ENCODE measurements around the gene RGS9.
"Not testable (repeated sequence)": the region's sequence is repeated elsewhere in the genome, so short reads cannot be mapped to it uniquely, and the experiment has no call there.

RGS9 gene

GRCh38 chr17:65207448-65207847, 70.3 kb downstream of the RGS9 start:
- DNase-seq (ENCODE audit: low read depth, low spot score) = not testable (repeated sequence)

GRCh38 chr17:65208717-65209116, 71.5 kb downstream of the RGS9 start:
- DNase-seq (ENCODE audit: low read depth, low spot score) = no peak

GRCh38 chr17:65218261-65218660, 81.1 kb downstream of the RGS9 start:
- no peak for DNase-seq (ENCODE audit: low read depth, low spot score)

- no peak for DNase-seq (ENCODE audit: low read depth, low spot score)
Observed at GRCh38 chr17:65219124-65219523, 82.0 kb downstream of the RGS9 start.

- DNase-seq (ENCODE audit: low read depth, low spot score) = no peak
Observed at GRCh38 chr17:65219707-65220106, 82.5 kb downstream of the RGS9 start.

- no peak for DNase-seq (ENCODE audit: low read depth, low spot score)
Observed at GRCh38 chr17:65220732-65221131, 83.6 kb downstream of the RGS9 start.

- no peak for DNase-seq (ENCODE audit: low read depth, low spot score)
Observed at GRCh38 chr17:65222214-65222738, 85.1 kb downstream of the RGS9 start.

GRCh38 chr17:65225061-65225460, 87.9 kb downstream of the RGS9 start:
- DNase-seq (ENCODE audit: low read depth, low spot score) = no peak

- no peak for DNase-seq (ENCODE audit: low read depth, low spot score)
Observed at GRCh38 chr17:65226227-65226626, 89.1 kb downstream of the RGS9 start.

GRCh38 chr17:65227637-65228036, 90.5 kb downstream of the RGS9 start:
- no peak for DNase-seq (ENCODE audit: low read depth, low spot score)

GRCh38 chr17:65228287-65228686, 91.1 kb downstream of the RGS9 start:
- DNase-seq (ENCODE audit: low read depth, low spot score) = no peak

- peak; percentile 12 for DNase-seq (ENCODE audit: low read depth, low spot score)
Observed at GRCh38 chr17:65228734-65229620, 91.8 kb downstream of the RGS9 start.

- DNase-seq (ENCODE audit: low read depth, low spot score) = no peak
Observed at GRCh38 chr17:65229621-65229995, 92.4 kb downstream of the RGS9 start.

- DNase-seq (ENCODE audit: low read depth, low spot score) = no peak
Observed at GRCh38 chr17:65230040-65230439, 92.9 kb downstream of the RGS9 start.

- no peak for DNase-seq (ENCODE audit: low read depth, low spot score)
Observed at GRCh38 chr17:65231086-65231485, 93.9 kb downstream of the RGS9 start.

GRCh38 chr17:65231662-65232335, 94.6 kb downstream of the RGS9 start:
- DNase-seq (ENCODE audit: low read depth, low spot score) = peak; percentile 8

GRCh38 chr17:65235284-65235683, 98.1 kb downstream of the RGS9 start:
- no peak for DNase-seq (ENCODE audit: low read depth, low spot score)

GRCh38 chr17:65236321-65236720, 99.2 kb downstream of the RGS9 start:
- DNase-seq (ENCODE audit: low read depth, low spot score) = no peak

GRCh38 chr17:65243838-65244625, 106.9 kb downstream of the RGS9 start:
- no peak for DNase-seq (ENCODE audit: low read depth, low spot score)

- no peak for DNase-seq (ENCODE audit: low read depth, low spot score)
Observed at GRCh38 chr17:65246252-65246651, 109.1 kb downstream of the RGS9 start.

- DNase-seq (ENCODE audit: low read depth, low spot score) = no peak
Observed at GRCh38 chr17:65249774-65250173, 112.6 kb downstream of the RGS9 start.

GRCh38 chr17:65254166-65254565, 117.0 kb downstream of the RGS9 start:
- no peak for DNase-seq (ENCODE audit: low read depth, low spot score)
